Testis (tissue), 3 donors: ENCODE data around the gene RYR3. TPM values are rescaled to one million over a fixed set of nuclear protein-coding genes. Genes with fewer than 3 reads are reported as not detected.
"Not testable (repeated sequence)": the region's sequence is repeated elsewhere in the genome, so short reads cannot be mapped to it uniquely, and the experiment has no call there.

ENCODE experiments used
- DNase-seq: peaks from one replicate; pipeline ENCODE4 v3.0.0-alpha.2; 2019
- H3K27ac ChIP-seq, 2 donors: fragments of 200-600 bp; sonication (generic); one replicate each; pipeline ENCODE4 v1.5.1; 2019
- H3K27me3 ChIP-seq: fragments of 200-600 bp; sonication (generic); one replicate; pipeline ENCODE4 v1.5.1; 2019
- H3K36me3 ChIP-seq: fragments of 200-600 bp; sonication (generic); one replicate; pipeline ENCODE4 v1.5.1; 2017; ENCODE audit warnings: low read depth; ENCODE audit errors: missing control alignments
- H3K4me1 ChIP-seq: fragments of 200-600 bp; sonication (generic); one replicate; pipeline ENCODE4 v1.5.1; 2019
- H3K4me3 ChIP-seq, 2 donors: fragments of 200-600 bp; sonication (generic); one replicate each; pipeline ENCODE4 v1.5.1; 2017 to 2019
- H3K9me3 ChIP-seq: fragments of 200-600 bp; sonication (generic); one replicate; pipeline ENCODE4 v1.5.1; 2017
- POLR2A ChIP-seq: fragments of 450-650 bp; IDR thresholded peaks from one replicate; pipeline ENCODE4 v1.6.1; 2017; ENCODE audit warnings: antibody characterized with exemption, mild to moderate bottlenecking, moderate library complexity
- WGBS, 2 donors: methylation state at CpG; one replicate each; pipeline ENCODE4 v1.1.5; 2018; 5-methylcytosine and 5-hydroxymethylcytosine counted together
- intact Hi-C: fragments of 100-400 bp; cut with DNase I; formaldehyde crosslinking; loops from one replicate; pipeline ENCODE4 v1.15.1; 2023; ENCODE audit warnings: low total_unique reads
- polyA plus RNA-seq: library from polyadenylated mRNA; stranded (reverse); fragments of 350-450 nt; fragmentation: Illumina TruSeq; extraction: RNeasy Lipid Tissue Mini Kit (QIAGEN cat#74804); gene quantifications from one replicate; pipeline ENCODE4 v1.2.3, GENCODE V29; 2014; ENCODE audit warnings: low read depth, low replicate concordance; ENCODE audit not compliant: insufficient read depth
- total RNA-seq, 2 donors: library from RNA; depleted of rRNA; stranded (reverse); fragments of >200 nt; gene quantifications; one replicate each; pipeline ENCODE4 v1.2.3, GENCODE V29; 2016
- TF ChIP-seq, protein P1 (sequence below), 3 experiments: fragments of 450-650 bp in 2 of 3; fragments of 200-600 bp in 1 of 3; sonication (generic) in 1 of 3; IDR thresholded peaks; one replicate each; pipeline ENCODE4 v1.5.1; 2016 to 2019; ENCODE audit warnings: antibody characterized with exemption in 3 of 3, mild to moderate bottlenecking in 2 of 3, moderate library complexity in 1 of 3

Gene RYR3
- total and polyA plus RNA-seq, 3 donors from 2014 or later: 4.3 to 7.6 (median 4.4) TPM

DNA sequence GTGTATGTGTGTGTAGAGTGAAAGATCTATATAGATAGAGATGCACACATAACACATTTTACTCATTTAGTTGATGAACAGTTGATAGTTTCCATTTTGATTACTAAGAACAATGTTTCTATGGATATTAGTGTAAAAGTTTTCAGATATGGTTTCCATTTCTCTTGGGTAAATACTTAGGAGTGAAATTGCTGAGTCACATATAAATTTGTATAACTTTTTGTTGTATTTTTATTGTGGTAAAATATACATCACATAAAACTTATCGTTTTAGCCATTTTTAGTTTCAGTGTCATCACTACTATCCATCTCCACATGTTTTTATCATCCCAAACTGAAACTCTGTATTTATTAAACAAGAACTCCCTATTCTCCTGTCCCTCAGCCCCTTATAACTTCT is 258.3 kb downstream of the RYR3 start:
- no peak overlapping the region for H3K4me3 ChIP-seq
- TF ChIP-seq, protein P1, sequence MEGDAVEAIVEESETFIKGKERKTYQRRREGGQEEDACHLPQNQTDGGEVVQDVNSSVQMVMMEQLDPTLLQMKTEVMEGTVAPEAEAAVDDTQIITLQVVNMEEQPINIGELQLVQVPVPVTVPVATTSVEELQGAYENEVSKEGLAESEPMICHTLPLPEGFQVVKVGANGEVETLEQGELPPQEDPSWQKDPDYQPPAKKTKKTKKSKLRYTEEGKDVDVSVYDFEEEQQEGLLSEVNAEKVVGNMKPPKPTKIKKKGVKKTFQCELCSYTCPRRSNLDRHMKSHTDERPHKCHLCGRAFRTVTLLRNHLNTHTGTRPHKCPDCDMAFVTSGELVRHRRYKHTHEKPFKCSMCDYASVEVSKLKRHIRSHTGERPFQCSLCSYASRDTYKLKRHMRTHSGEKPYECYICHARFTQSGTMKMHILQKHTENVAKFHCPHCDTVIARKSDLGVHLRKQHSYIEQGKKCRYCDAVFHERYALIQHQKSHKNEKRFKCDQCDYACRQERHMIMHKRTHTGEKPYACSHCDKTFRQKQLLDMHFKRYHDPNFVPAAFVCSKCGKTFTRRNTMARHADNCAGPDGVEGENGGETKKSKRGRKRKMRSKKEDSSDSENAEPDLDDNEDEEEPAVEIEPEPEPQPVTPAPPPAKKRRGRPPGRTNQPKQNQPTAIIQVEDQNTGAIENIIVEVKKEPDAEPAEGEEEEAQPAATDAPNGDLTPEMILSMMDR (IDR thresholded peaks at IDR 0.05): no peak
- no peak for TF ChIP-seq POLR2A
- no peaks in the 10 kb centered on the region for H3K36me3 ChIP-seq
- 67 to 81% methylated on average over 1 of the region's 1 CpG for whole genome bisulfite sequencing, 2 donors
- H3K27ac ChIP-seq: no peak overlapping the region
- no peaks in the 10 kb centered on the region for H3K9me3 ChIP-seq
- H3K27me3 ChIP-seq: no peaks in the 10 kb centered on the region
- H3K4me1 ChIP-seq: no peaks in the 10 kb centered on the region
- intact Hi-C loops: no loop called here
- no peak for DNase-seq

DNA sequence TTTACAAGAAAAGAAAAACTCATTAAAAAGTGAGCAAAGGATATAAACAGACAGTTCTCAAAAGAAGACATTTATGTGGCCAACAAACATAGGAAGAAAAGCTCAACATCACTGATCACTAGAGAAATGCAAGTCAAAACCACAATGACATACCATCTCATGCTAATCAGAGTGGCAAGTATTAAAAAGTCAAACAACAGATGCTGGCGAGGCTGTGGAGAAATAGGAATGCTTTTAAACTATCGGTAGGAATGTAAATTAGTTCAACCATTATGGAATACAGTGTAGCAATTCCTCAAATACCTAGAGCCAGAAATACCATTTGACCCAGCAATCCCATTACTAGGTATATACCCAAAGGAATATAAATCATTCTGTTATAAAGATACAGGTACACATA is 267.1 kb downstream of the RYR3 start:
- H3K9me3 ChIP-seq, H3K36me3 ChIP-seq, H3K27me3 ChIP-seq, H3K4me3 ChIP-seq, H3K4me1 ChIP-seq, H3K27ac ChIP-seq, DNase-seq, intact Hi-C loops: not testable (repeated sequence)
- 66 to 67% methylated on average over 2 of the region's 2 CpGs for WGBS, 2 donors

DNA sequence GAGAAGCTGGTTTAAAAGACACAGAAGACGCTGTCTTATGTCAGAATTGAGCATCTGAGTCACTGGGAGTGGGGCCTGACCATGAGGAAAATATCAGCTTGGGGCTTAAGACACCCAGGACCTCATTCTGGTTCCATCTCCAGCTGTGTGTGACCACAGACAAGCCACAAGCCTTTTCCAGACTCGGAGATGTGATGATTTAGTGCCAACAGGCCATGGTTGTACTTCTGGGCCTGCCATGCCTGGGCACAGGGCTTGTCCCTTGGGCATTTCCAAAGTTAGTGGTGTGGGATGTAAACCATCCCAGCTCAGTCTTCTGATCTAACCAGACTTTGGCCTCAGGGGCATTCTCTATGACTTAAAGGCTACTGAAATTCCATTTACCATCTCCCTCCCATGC is 269.8 kb downstream of the RYR3 start:
- no peaks in the 10 kb centered on the region for H3K36me3 ChIP-seq
- no peak overlapping the region for H3K27ac ChIP-seq
- no peaks in the 10 kb centered on the region for H3K9me3 ChIP-seq
- H3K4me3 ChIP-seq: no peak overlapping the region
- WGBS, 2 donors: 97 to 100% methylated on average over 2 of the region's 2 CpGs
- no peaks in the 10 kb centered on the region for H3K27me3 ChIP-seq
- H3K4me1 ChIP-seq: no peaks in the 10 kb centered on the region
- intact Hi-C loops: no loop called here
- TF ChIP-seq, protein P1 (IDR thresholded peaks at IDR 0.05): no peak
- TF ChIP-seq POLR2A: no peak
- no peak for DNase-seq

DNA sequence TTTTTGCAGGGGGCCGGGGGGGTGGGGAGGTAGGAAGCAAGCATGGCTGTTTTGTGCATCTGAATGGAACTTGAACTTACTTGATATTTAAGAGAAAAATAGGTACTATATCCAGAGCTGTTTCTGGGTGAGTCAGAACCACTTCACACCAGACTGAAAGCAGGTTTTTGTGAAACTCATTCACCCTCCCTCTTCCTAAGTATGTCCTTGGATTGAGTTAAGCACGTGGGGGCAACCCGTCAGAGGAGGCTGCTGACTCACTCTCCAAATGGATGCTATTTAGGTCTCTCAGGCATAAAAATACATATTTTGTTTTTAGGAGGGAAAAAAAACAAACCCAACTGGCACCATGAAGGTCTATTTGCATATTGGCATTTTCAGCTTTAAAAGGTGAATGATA is 270.3 kb downstream of the RYR3 start:
- Histone ChIP-seq H3K27me3 (no peaks in the 10 kb centered on the region), H3K4me1 (no peaks in the 10 kb centered on the region), H3K27ac (no peak overlapping the region), H3K4me3 (no peak overlapping the region), H3K36me3 (no peaks in the 10 kb centered on the region), H3K9me3 (no peaks in the 10 kb centered on the region)
- intact Hi-C loops: no loop called here
- DNase-seq: no peak
- TF ChIP-seq, protein P1 (IDR thresholded peaks at IDR 0.05): no peak
- no peak for TF ChIP-seq POLR2A
- 39 to 54% methylated on average over 3 of the region's 3 CpGs for WGBS, 2 donors

DNA sequence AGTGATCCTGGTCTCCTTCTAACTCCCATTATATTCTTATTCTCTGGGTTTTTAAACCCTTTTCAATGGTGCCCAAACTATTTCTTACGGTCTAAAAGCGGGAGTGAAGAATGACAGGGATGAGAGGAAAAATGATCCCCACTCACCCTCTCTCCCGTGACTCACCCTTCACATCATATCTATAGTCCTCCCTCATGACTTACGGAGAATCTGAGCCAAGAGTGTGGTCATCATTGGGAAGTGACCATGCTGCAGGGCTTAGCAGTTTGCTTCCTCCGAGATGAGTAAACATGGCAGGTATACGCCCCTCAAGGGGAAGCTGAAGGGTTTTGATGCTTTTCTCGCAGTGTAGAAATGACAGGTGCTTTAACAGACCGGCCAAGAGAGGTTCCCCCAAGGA is 274.0 kb downstream of the RYR3 start:
- no peak overlapping the region for H3K4me3 ChIP-seq
- intact Hi-C loops: no loop called here
- DNase-seq: no peak
- 64 to 65% methylated on average over 8 of the region's 8 CpGs for WGBS, 2 donors
- TF ChIP-seq, protein P1 (IDR thresholded peaks at IDR 0.05): no peak
- no peak for TF ChIP-seq POLR2A
- no peaks in the 10 kb centered on the region for H3K9me3 ChIP-seq
- no peak overlapping the region for H3K27ac ChIP-seq
- H3K4me1 ChIP-seq: no peaks in the 10 kb centered on the region
- no peaks in the 10 kb centered on the region for H3K27me3 ChIP-seq
- H3K36me3 ChIP-seq: no peaks in the 10 kb centered on the region
